Keratinocyte (primary cell): ENCODE results near the gene NDRG4. TPM values are rescaled to one million over a fixed set of nuclear protein-coding genes. Genes with fewer than 3 reads are reported as not detected.

ENCODE experiments used
- DNase-seq: peaks from one replicate; pipeline ENCODE4 v3.0.0-alpha.2; 2011; ENCODE audit warnings: low read depth, missing footprints, low spot score
- FAIRE-seq: peaks from 2 replicates; lab custom pipeline; 2011; peaks lifted over from hg19 to GRCh38; lab: Jason Lieb, UNC
- H2AFZ ChIP-seq: 2 replicates; pipeline ENCODE4 v1.6.0; 2012; ENCODE audit warnings: low read length, control low read depth, inconsistent platforms; ENCODE audit not compliant: control insufficient read depth
- H3K27ac ChIP-seq: 2 replicates; pipeline ENCODE4 v1.5.1; 2011; ENCODE audit warnings: low read length; ENCODE audit not compliant: control insufficient read depth, insufficient read depth
- H3K27me3 ChIP-seq: 3 replicates; pipeline ENCODE4 v1.6.0; 2011; ENCODE audit warnings: low read length; ENCODE audit not compliant: control insufficient read depth, insufficient read depth; ENCODE audit errors: extremely low read depth
- H3K36me3 ChIP-seq, 2 experiments: 2 replicates in 1 of 2; 3 replicates in 1 of 2; pipeline ENCODE4 v1.5.1; 2011; ENCODE audit warnings: low read length in 2 of 2, mild to moderate bottlenecking in 1 of 2; ENCODE audit not compliant: control insufficient read depth in 2 of 2, insufficient read depth in 2 of 2; ENCODE audit errors: extremely low read depth in 1 of 2
- H3K4me1 ChIP-seq: 3 replicates; pipeline ENCODE4 v1.5.1; 2011; ENCODE audit warnings: low read length; ENCODE audit not compliant: control insufficient read depth, insufficient read depth; ENCODE audit errors: extremely low read depth
- H3K4me2 ChIP-seq: 3 replicates; pipeline ENCODE4 v1.6.0; 2011; ENCODE audit warnings: low read depth, low read length; ENCODE audit not compliant: control insufficient read depth, insufficient read depth; ENCODE audit errors: extremely low read depth
- H3K4me3 ChIP-seq, 3 experiments: fragments of 200-600 bp in 1 of 3; sonication (generic) in 1 of 3; 2 replicates in 2 of 3; 3 replicates in 1 of 3; pipeline ENCODE4 v1.5.1; 2011 to 2016; ENCODE audit warnings: low read length in 3 of 3, mild to moderate bottlenecking in 3 of 3, control low read depth in 2 of 3, inconsistent platforms in 1 of 3, low read depth in 1 of 3, mixed read lengths in 1 of 3, mixed run types in 1 of 3, moderate library complexity in 1 of 3; ENCODE audit not compliant: control insufficient read depth in 2 of 3, insufficient read depth in 2 of 3; ENCODE audit errors: extremely low read depth in 1 of 3
- H3K79me2 ChIP-seq: 2 replicates; pipeline ENCODE4 v1.6.0; 2012; ENCODE audit warnings: low read length; ENCODE audit not compliant: control insufficient read depth, insufficient read depth
- H3K9ac ChIP-seq: 3 replicates; pipeline ENCODE4 v1.6.0; 2011; ENCODE audit warnings: low read length; ENCODE audit not compliant: control insufficient read depth, insufficient read depth; ENCODE audit errors: extremely low read depth
- H3K9me1 ChIP-seq: 3 replicates; pipeline ENCODE4 v1.6.0; 2011; ENCODE audit warnings: low read length; ENCODE audit not compliant: control insufficient read depth, insufficient read depth; ENCODE audit errors: extremely low read depth
- H3K9me3 ChIP-seq: 2 replicates; pipeline ENCODE4 v1.5.1; 2012; ENCODE audit warnings: low read depth, low read length; ENCODE audit not compliant: control insufficient read depth
- H4K20me1 ChIP-seq: 3 replicates; pipeline ENCODE4 v1.6.0; 2011; ENCODE audit warnings: low read length; ENCODE audit not compliant: control insufficient read depth, insufficient read depth; ENCODE audit errors: extremely low read depth
- EZH2 ChIP-seq: IDR thresholded peaks from one replicate; pipeline ENCODE4 v1.6.1; 2012; ENCODE audit warnings: inconsistent platforms, mild to moderate bottlenecking, low read length, moderate library complexity
- dilution Hi-C: fragments of 300-500 bp; cut with MboI; formaldehyde crosslinking; loops from one replicate; pipeline ENCODE4 v1.7.0; 2020; ENCODE audit warnings: low sequenced_read_pairs; ENCODE audit not compliant: extremely low pct_ligation_motif_present
- polyA plus RNA-seq, 5 experiments: library from polyadenylated mRNA; depleted of rRNA in 3 of 5; stranded (reverse) in 3 of 5; stranded (forward) in 1 of 5; unstranded in 1 of 5; fragments of >200 nt; gene quantifications; 1 replicate in 1 of 5; 2 replicates in 3 of 5; 3 replicates in 1 of 5; pipeline versions ENCODE4 v1.2.1 to v1.2.3, GENCODE V29; 2011 to 2012; ENCODE audit warnings: missing spikeins in 2 of 5, low read depth in 1 of 5, low replicate concordance in 1 of 5
- TF ChIP-seq, protein P1 (sequence below), 3 experiments: IDR thresholded peaks in 1 of 3; conservative IDR thresholded peaks in 1 of 3; optimal IDR thresholded peaks in 1 of 3; 2 replicates in 2 of 3; 3 replicates in 1 of 3; pipeline versions ENCODE3 to v1.5.1; 2011; ENCODE audit warnings: low read length in 3 of 3, mild to moderate bottlenecking in 3 of 3, moderate library complexity in 2 of 3, control low read depth in 1 of 3, inconsistent platforms in 1 of 3; ENCODE audit not compliant: insufficient read depth in 2 of 3; ENCODE audit errors: extremely low read depth in 1 of 3

The NDRG4 gene
- polyA plus RNA-seq, 1 donor (not counting 4 experiments of a cell fraction or from before 2014, with no cell fraction given): 1.1 TPM

DNA sequence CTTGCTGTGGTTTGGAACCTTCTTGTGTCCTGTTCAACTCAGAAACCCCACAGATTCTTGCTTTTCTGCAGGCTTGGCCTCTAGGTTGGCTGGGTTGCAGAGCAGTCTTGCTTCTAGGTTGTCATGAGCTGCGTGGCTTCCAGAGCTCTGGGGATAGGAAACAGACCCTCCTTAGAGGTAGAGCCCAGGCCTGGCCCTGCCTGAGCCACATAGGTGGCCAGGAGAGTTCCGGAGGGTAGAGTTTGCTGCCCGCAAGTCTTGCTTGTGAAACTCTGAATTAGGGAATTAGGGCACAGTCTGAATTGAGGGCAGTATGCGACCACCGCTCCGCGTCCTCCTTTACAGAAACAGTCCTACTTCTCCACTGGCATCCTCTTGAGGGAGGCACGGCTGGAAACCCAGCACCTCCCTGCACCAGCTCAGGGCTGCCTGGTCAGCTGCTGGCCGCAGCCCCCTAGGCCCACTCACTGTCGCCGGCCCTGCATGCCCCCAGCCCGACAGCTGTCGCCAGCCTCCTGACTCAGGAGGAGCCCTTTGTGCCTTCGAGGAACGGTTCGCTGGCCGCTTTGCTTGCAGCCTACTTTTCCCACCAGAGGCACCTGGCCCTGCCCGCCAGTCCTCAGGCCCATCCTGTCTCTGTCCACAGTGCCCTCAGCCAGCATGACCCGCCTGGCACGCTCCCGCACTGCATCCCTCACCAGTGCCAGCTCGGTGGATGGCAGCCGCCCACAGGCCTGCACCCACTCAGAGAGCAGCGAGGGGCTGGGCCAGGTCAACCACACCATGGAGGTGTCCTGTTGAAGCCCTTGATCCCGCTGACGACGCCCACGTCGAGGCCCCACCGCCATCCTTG is 11.1 kb downstream of the NDRG4 start:
- H4K20me1 ChIP-seq: no peaks in the 10 kb centered on the region
- no peaks in the 10 kb centered on the region for H3K79me2 ChIP-seq
- DNase-seq: no peak
- dilution Hi-C loops: no loop called here
- TF ChIP-seq, protein P1, sequence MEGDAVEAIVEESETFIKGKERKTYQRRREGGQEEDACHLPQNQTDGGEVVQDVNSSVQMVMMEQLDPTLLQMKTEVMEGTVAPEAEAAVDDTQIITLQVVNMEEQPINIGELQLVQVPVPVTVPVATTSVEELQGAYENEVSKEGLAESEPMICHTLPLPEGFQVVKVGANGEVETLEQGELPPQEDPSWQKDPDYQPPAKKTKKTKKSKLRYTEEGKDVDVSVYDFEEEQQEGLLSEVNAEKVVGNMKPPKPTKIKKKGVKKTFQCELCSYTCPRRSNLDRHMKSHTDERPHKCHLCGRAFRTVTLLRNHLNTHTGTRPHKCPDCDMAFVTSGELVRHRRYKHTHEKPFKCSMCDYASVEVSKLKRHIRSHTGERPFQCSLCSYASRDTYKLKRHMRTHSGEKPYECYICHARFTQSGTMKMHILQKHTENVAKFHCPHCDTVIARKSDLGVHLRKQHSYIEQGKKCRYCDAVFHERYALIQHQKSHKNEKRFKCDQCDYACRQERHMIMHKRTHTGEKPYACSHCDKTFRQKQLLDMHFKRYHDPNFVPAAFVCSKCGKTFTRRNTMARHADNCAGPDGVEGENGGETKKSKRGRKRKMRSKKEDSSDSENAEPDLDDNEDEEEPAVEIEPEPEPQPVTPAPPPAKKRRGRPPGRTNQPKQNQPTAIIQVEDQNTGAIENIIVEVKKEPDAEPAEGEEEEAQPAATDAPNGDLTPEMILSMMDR (optimal IDR thresholded peaks at IDR 0.05 in 1 of 3, IDR thresholded peaks at IDR 0.05 in 1 of 3, conservative IDR thresholded peaks at IDR 0.05 in 1 of 3; ENCODE audit: extremely low read depth in 1 of 3, insufficient read depth in 2 of 3, low read length in 3 of 3): no peak
- FAIRE-seq: no peak
- H3K9me1 ChIP-seq: no peaks in the 10 kb centered on the region
- H3K9ac ChIP-seq: no peak overlapping the region
- no peak overlapping the region for H3K27ac ChIP-seq
- no peak overlapping the region for H2AFZ ChIP-seq
- no peaks in the 10 kb centered on the region for H3K9me3 ChIP-seq
- H3K4me3 ChIP-seq: no peak overlapping the region
- no peaks in the 10 kb centered on the region for H3K27me3 ChIP-seq
- no peak overlapping the region for H3K4me2 ChIP-seq
- peaks cover 4% of the 10 kb centered on the region for H3K4me1 ChIP-seq
- H3K36me3 ChIP-seq: peaks cover 0 to 4% of the 10 kb centered on the region in 2 experiments

DNA sequence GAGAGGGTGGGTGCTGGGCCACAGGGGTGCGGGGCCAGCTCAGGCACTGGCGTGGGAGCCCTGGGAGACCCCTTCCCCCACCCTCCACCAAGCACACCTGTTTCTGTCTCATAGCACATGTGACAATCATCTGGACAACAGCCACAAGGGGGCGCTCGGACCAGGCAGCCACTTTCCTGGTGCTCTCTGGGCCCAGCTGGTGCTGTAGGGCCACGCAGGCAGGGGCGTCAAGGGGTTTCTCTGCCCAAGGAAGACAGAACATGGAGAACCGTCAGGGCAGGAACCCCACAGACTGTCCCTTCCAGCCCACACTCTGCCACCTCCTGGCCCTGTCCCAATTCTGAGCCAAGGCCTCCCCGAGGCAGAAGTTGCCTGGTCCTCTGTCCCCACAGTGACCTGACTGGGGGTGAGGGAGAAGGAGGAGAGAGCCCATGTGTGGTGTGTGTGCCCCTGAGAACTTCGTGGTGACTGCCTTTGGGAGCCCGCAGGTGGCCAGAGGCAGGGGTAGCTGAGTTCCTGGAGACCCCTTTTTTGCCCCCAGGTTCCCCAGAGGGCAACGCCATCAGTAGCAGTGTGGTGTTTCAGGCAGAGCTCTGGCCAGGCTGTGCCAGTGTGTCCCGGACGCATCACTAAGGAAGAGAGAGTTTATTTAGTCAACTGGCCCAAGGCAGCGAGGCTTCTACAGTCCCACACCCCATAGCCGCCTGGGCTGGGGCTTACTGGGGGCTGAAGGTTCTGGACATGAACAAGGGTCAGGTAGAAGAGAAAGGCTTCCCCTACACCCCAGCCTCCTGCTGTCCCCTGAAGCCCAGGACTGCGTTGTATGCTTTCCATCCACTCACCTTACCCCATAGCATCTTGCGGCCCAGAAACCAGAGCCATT is 12.2 kb downstream of the NDRG4 start:
- dilution Hi-C loops: no loop called here
- H3K27ac ChIP-seq: no peak overlapping the region
- no peak overlapping the region for H3K4me3 ChIP-seq
- no peaks in the 10 kb centered on the region for H3K79me2 ChIP-seq
- H3K9ac ChIP-seq: no peak overlapping the region
- peaks cover 8% of the 10 kb centered on the region for H4K20me1 ChIP-seq
- no peaks in the 10 kb centered on the region for H3K9me1 ChIP-seq
- H3K4me1 ChIP-seq: peaks cover 14% of the 10 kb centered on the region
- TF ChIP-seq EZH2: no peak
- TF ChIP-seq, protein P1 (optimal IDR thresholded peaks at IDR 0.05 in 1 of 3, IDR thresholded peaks at IDR 0.05 in 1 of 3, conservative IDR thresholded peaks at IDR 0.05 in 1 of 3; ENCODE audit: extremely low read depth in 1 of 3, insufficient read depth in 2 of 3, low read length in 3 of 3): peak; percentile 77 to 88 (median 85)
- H3K27me3 ChIP-seq: no peaks in the 10 kb centered on the region
- no peak overlapping the region for H3K4me2 ChIP-seq
- no peak for DNase-seq
- H2AFZ ChIP-seq: no peak overlapping the region
- FAIRE-seq: no peak
- H3K9me3 ChIP-seq: no peaks in the 10 kb centered on the region
- H3K36me3 ChIP-seq: peaks cover 4 to 7% of the 10 kb centered on the region in 2 experiments
